Measurements from ENCODE around the gene ARHGAP8. TPM values are rescaled to one million over a fixed set of nuclear protein-coding genes. Genes with fewer than 3 reads are reported as not detected.
"Not testable (repeated sequence)": the region's sequence is repeated elsewhere in the genome, so short reads cannot be mapped to it uniquely, and the experiment has no call there.

ARHGAP8 gene
- total RNA-seq, 2 donors from 2014 or later: 12.2 to 15.2 TPM

- H3K9me3 ChIP-seq: no peaks in the 10 kb centered on the region
- H3K36me3 ChIP-seq (replicated peaks in 1 of 2; ENCODE audit: insufficient read depth in 1 of 2, low read depth in 2 of 2): no peaks in the 10 kb centered on the region
- WGBS, 2 donors: 66 to 77% methylated on average over 12 to 13 of the region's 14 CpGs
- intact Hi-C loops (cut with DNase I): no loop called here
- H3K4me1 ChIP-seq: no peaks in the 10 kb centered on the region
- H3K27me3 ChIP-seq: no peaks in the 10 kb centered on the region
- H3K4me3 ChIP-seq: no peak overlapping the region
- DNase-seq (no peak), ATAC-seq (no peak)
- no peak for TF ChIP-seq POLR2A (IDR thresholded peaks at IDR 0.05)
- no peak for TF ChIP-seq CTCF (IDR thresholded peaks at IDR 0.05)
- no peak overlapping the region for H3K27ac ChIP-seq
These were observed 142.4 kb downstream of the ARHGAP8 start for GRCh38 chr22:44894782-44895181.

GRCh38 chr22:44895296-44896055, 143.1 kb downstream of the ARHGAP8 start:
- WGBS, 2 donors: 68 to 72% methylated on average over 16 to 23 of the region's 23 CpGs
- Histone ChIP-seq H3K4me3 (no peak overlapping the region), H3K36me3 (replicated peaks in 1 of 2; ENCODE audit: insufficient read depth in 1 of 2, low read depth in 2 of 2) (no peaks in the 10 kb centered on the region), H3K27ac (no peak overlapping the region), H3K4me1 (no peaks in the 10 kb centered on the region), H3K9me3 (peaks cover 0 to 2% (median 0%) of the 10 kb centered on the region in 3 donors), H3K27me3 (no peaks in the 10 kb centered on the region)
- ATAC-seq (no peak), DNase-seq (no peak)
- intact Hi-C loops (cut with DNase I): no loop called here
- no peak for TF ChIP-seq CTCF (IDR thresholded peaks at IDR 0.05)
- TF ChIP-seq POLR2A (IDR thresholded peaks at IDR 0.05): no peak

GRCh38 chr22:44898236-44898635, 145.9 kb downstream of the ARHGAP8 start:
- intact Hi-C loops (cut with DNase I): no loop called here
- DNase-seq (no peak), ATAC-seq (no peak)
- Histone ChIP-seq H3K9me3 (peaks cover 0 to 18% (median 0%) of the 10 kb centered on the region in 3 donors), H3K27me3 (no peaks in the 10 kb centered on the region), H3K4me1 (no peaks in the 10 kb centered on the region), H3K27ac (no peak overlapping the region), H3K4me3 (no peak overlapping the region), H3K36me3 (replicated peaks in 1 of 2; ENCODE audit: insufficient read depth in 1 of 2, low read depth in 2 of 2) (no peaks in the 10 kb centered on the region)
- no peak for TF ChIP-seq CTCF (IDR thresholded peaks at IDR 0.05)
- TF ChIP-seq POLR2A (IDR thresholded peaks at IDR 0.05): no peak
- 79 to 80% methylated on average over 6 of the region's 6 CpGs for WGBS, 2 donors

- Histone ChIP-seq H3K4me3 (no peak overlapping the region), H3K27ac (no peak overlapping the region), H3K4me1 (no peaks in the 10 kb centered on the region), H3K27me3 (no peaks in the 10 kb centered on the region), H3K36me3 (replicated peaks in 1 of 2; ENCODE audit: insufficient read depth in 1 of 2, low read depth in 2 of 2) (no peaks in the 10 kb centered on the region), H3K9me3 (peaks cover 0 to 18% (median 0%) of the 10 kb centered on the region in 3 donors)
- WGBS, 2 donors: 59 to 75% methylated on average over 2 of the region's 2 CpGs
- ATAC-seq: no peak
- TF ChIP-seq POLR2A (IDR thresholded peaks at IDR 0.05) (no peak), CTCF (IDR thresholded peaks at IDR 0.05) (no peak)
- intact Hi-C loops (cut with DNase I): no loop called here
- no peak for DNase-seq
These were observed 148.9 kb downstream of the ARHGAP8 start for GRCh38 chr22:44901301-44901700.

GRCh38 chr22:44903164-44903563, 150.8 kb downstream of the ARHGAP8 start:
- intact Hi-C loops (cut with DNase I); H3K4me1 ChIP-seq; H3K4me3 ChIP-seq; H3K27me3 ChIP-seq; DNase-seq; H3K36me3 ChIP-seq (replicated peaks in 1 of 2; ENCODE audit: insufficient read depth in 1 of 2, low read depth in 2 of 2); H3K27ac ChIP-seq; ATAC-seq: not testable (repeated sequence)
- 60% methylated on average over 1 of the region's 2 CpGs; no CpG with 5 or more reads in 1 of the 2 donors for WGBS, 2 donors
- H3K9me3 ChIP-seq: peaks cover 0 to 18% (median 0%) of the 10 kb centered on the region in 3 donors

GRCh38 chr22:44904492-44905152, 152.2 kb downstream of the ARHGAP8 start:
- H3K27ac ChIP-seq; ATAC-seq; H3K4me1 ChIP-seq; intact Hi-C loops (cut with DNase I); H3K27me3 ChIP-seq; H3K4me3 ChIP-seq; DNase-seq; H3K36me3 ChIP-seq (replicated peaks in 1 of 2; ENCODE audit: insufficient read depth in 1 of 2, low read depth in 2 of 2): not testable (repeated sequence)
- WGBS, 2 donors: 44 to 63% methylated on average over 3 to 4 of the region's 5 CpGs
- H3K9me3 ChIP-seq: peaks cover 0 to 18% (median 0%) of the 10 kb centered on the region in 3 donors

All from body of pancreas (tissue), 4 donors.